HEK293 (cell line): ENCODE results near the gene SLCO4A1.

Experiments
- CTCF ChIA-PET: fragments of 350-600 bp; formaldehyde crosslinking; extraction: SDS; loops from one replicate; lab custom pipeline; 2021; ENCODE audit warnings: antibody characterized with exemption; lab: Yijun Ruan, JAX
- POLR2A ChIA-PET: fragments of 300-600 bp; formaldehyde crosslinking; extraction: SDS; loops from one replicate; lab custom pipeline; 2020; ENCODE audit warnings: antibody characterized with exemption, inconsistent platforms; lab: Yijun Ruan, JAX
- H3K27ac ChIP-seq: fragments of 200-500 bp; sonication (Bioruptor generic); 2 replicates; pipeline ENCODE4 v1.5.1; 2014; ENCODE audit warnings: low read depth, low read length, control low read depth, inconsistent platforms; ENCODE audit errors: extremely low read depth
- H3K36me3 ChIP-seq, 2 experiments: fragments of 200-500 bp in 1 of 2; sonication (Bioruptor generic) in 1 of 2; 1 replicate in 1 of 2; 2 replicates in 1 of 2; pipeline ENCODE4 v1.5.1; 2014 to 2017; ENCODE audit warnings: inconsistent platforms in 2 of 2, low read length in 2 of 2; ENCODE audit not compliant: control insufficient read depth in 2 of 2, insufficient read depth in 1 of 2
- H3K4me1 ChIP-seq: fragments of 200-500 bp; sonication (Bioruptor generic); 2 replicates; pipeline ENCODE4 v1.5.1; 2014; ENCODE audit warnings: mild to moderate bottlenecking, low read length, inconsistent platforms; ENCODE audit not compliant: control insufficient read depth, insufficient read depth
- H3K4me3 ChIP-seq: 2 replicates; pipeline ENCODE4 v1.5.1; 2011; ENCODE audit warnings: low read depth, mild to moderate bottlenecking, control low read depth, low read length, moderate library complexity
- H3K9me3 ChIP-seq: fragments of 200-500 bp; sonication (Bioruptor generic); 2 replicates; pipeline ENCODE4 v1.5.1; 2014; ENCODE audit warnings: low read depth, low read length, inconsistent platforms; ENCODE audit not compliant: control insufficient read depth, insufficient read depth
- FEZF1 ChIP-seq: fragments of 450-650 bp; formaldehyde crosslinking; IDR thresholded peaks from 2 replicates; pipeline ENCODE4 v1.5.1; 2016; ENCODE audit warnings: missing biosample characterization, missing genetic modification characterization
- HOXC10 ChIP-seq: sonication (generic); formaldehyde crosslinking; IDR thresholded peaks from 2 replicates; pipeline ENCODE4 v1.8.1; 2023; ENCODE audit warnings: mild to moderate bottlenecking, missing genetic modification reagents
- KLF8 ChIP-seq: fragments of 450-650 bp; formaldehyde crosslinking; IDR thresholded peaks from 2 replicates; pipeline ENCODE4 v1.5.1; 2016; ENCODE audit warnings: missing biosample characterization, missing genetic modification characterization
- SP2 ChIP-seq: fragments of 450-650 bp; formaldehyde crosslinking; IDR thresholded peaks from 2 replicates; pipeline ENCODE4 v1.5.1; 2016; ENCODE audit warnings: missing biosample characterization, missing genetic modification characterization
- TRIM28 ChIP-seq: IDR thresholded peaks from 2 replicates; pipeline ENCODE4 v1.6.1; 2011; ENCODE audit warnings: low read length, control low read depth, borderline replicate concordance
- ZFP69B ChIP-seq: fragments of 450-650 bp; formaldehyde crosslinking; IDR thresholded peaks from 2 replicates; pipeline ENCODE4 v1.5.1; 2016; ENCODE audit warnings: missing biosample characterization, missing genetic modification characterization
- ZNF10 ChIP-seq: fragments of 450-650 bp; formaldehyde crosslinking; IDR thresholded peaks from 2 replicates; pipeline ENCODE4 v1.5.1; 2017; ENCODE audit warnings: missing biosample characterization, missing genetic modification characterization
- ZNF132 ChIP-seq: fragments of 450-650 bp; formaldehyde crosslinking; IDR thresholded peaks from 2 replicates; pipeline ENCODE4 v1.5.1; 2017; ENCODE audit warnings: missing biosample characterization, missing genetic modification characterization, borderline replicate concordance
- ZNF211 ChIP-seq: fragments of 450-650 bp; formaldehyde crosslinking; IDR thresholded peaks from 2 replicates; pipeline ENCODE4 v1.5.1; 2016; ENCODE audit warnings: low read depth, missing biosample characterization, missing genetic modification characterization
- ZNF24 ChIP-seq: fragments of 450-650 bp; formaldehyde crosslinking; IDR thresholded peaks from 2 replicates; pipeline ENCODE4 v1.5.1; 2016; ENCODE audit warnings: missing biosample characterization, missing genetic modification characterization
- ZNF335 ChIP-seq: fragments of 450-650 bp; formaldehyde crosslinking; conservative IDR thresholded peaks from 2 replicates; pipeline ENCODE4 v1.5.1; 2016; ENCODE audit warnings: missing biosample characterization, missing genetic modification characterization
- ZNF366 ChIP-seq: fragments of 450-650 bp; formaldehyde crosslinking; conservative IDR thresholded peaks from 2 replicates; pipeline ENCODE4 v1.5.1; 2016; ENCODE audit warnings: missing biosample characterization, missing genetic modification characterization
- ZNF529 ChIP-seq: fragments of 450-650 bp; formaldehyde crosslinking; IDR thresholded peaks from 2 replicates; pipeline ENCODE4 v1.5.1; 2017; ENCODE audit warnings: missing genetic modification characterization, missing biosample characterization; ENCODE audit not compliant: insufficient replicate concordance
- ZNF561 ChIP-seq: fragments of 450-650 bp; IDR thresholded peaks from 2 replicates; pipeline ENCODE4 v1.5.1; 2018; ENCODE audit warnings: missing biosample characterization, missing genetic modification characterization, borderline replicate concordance
- ZNF596 ChIP-seq: fragments of 450-650 bp; IDR thresholded peaks from 2 replicates; pipeline ENCODE4 v1.5.0; 2018; ENCODE audit warnings: missing biosample characterization, mild to moderate bottlenecking, missing genetic modification characterization, moderate library complexity
- ZNF654 ChIP-seq: fragments of 450-650 bp; formaldehyde crosslinking; IDR thresholded peaks from 2 replicates; pipeline ENCODE4 v1.5.1; 2016; ENCODE audit warnings: low read depth, missing biosample characterization, missing genetic modification characterization
- ZNF701 ChIP-seq: fragments of 450-650 bp; formaldehyde crosslinking; IDR thresholded peaks from 2 replicates; pipeline ENCODE4 v1.5.1; 2016; ENCODE audit warnings: missing biosample characterization, missing genetic modification characterization
- ZNF777 ChIP-seq: fragments of 450-650 bp; formaldehyde crosslinking; IDR thresholded peaks from 2 replicates; pipeline ENCODE4 v1.5.1; 2017; ENCODE audit warnings: missing biosample characterization, missing genetic modification characterization, borderline replicate concordance
- ZNF792 ChIP-seq: fragments of 450-650 bp; formaldehyde crosslinking; IDR thresholded peaks from 2 replicates; pipeline ENCODE4 v1.5.1; 2016; ENCODE audit warnings: missing biosample characterization, missing genetic modification characterization
- TF ChIP-seq, protein P1 (sequence below): fragments of 450-650 bp; formaldehyde crosslinking; IDR thresholded peaks from 2 replicates; pipeline ENCODE4 v1.5.1; 2017; ENCODE audit warnings: missing biosample characterization, missing genetic modification characterization
- TF ChIP-seq, protein P2 (sequence below): fragments of 450-650 bp; formaldehyde crosslinking; IDR thresholded peaks from 2 replicates; pipeline ENCODE4 v1.5.1; 2017; ENCODE audit warnings: missing biosample characterization, missing genetic modification characterization
- TF ChIP-seq, protein P3 (sequence below): IDR thresholded peaks from 2 replicates; pipeline ENCODE4 v1.6.1; 2011; ENCODE audit warnings: mild to moderate bottlenecking, low read depth, low read length, borderline replicate concordance

SLCO4A1 gene

DNA sequence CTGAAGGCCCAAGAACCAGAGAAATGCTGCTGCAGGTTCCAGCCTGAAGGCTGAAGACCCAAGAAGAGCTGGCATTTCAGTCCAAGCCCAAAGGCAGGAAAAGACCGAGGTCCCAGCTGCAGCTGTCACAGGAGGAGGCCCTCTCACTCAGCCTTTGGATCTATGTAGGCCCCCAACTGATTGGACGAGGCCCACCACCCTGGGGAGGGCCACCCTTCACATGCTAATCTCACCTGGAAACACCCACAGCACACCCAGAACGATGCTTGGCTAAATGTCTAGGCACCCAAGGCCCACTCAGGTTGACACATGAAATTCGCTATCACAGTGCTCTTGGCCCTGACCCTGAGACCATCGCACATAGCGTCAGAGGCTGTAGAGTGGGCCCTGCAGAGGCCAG is 6.8 kb downstream of the SLCO4A1 start:
- no peak overlapping the region for H3K4me3 ChIP-seq
- TF ChIP-seq ZNF366 (no peak), FEZF1 (tag by site-specific recombination) (0 out of 2 replicates have a peak, but pooled peaks have one; percentile 14), ZNF10 (tag by site-specific recombination) (peak; percentile 99), ZNF132 (no peak), SP2 (tag by site-specific recombination) (0 out of 2 replicates have a peak, but pooled peaks have one; percentile 12), ZNF654 (tag by site-specific recombination) (no peak)
- TF ChIP-seq, protein P1, sequence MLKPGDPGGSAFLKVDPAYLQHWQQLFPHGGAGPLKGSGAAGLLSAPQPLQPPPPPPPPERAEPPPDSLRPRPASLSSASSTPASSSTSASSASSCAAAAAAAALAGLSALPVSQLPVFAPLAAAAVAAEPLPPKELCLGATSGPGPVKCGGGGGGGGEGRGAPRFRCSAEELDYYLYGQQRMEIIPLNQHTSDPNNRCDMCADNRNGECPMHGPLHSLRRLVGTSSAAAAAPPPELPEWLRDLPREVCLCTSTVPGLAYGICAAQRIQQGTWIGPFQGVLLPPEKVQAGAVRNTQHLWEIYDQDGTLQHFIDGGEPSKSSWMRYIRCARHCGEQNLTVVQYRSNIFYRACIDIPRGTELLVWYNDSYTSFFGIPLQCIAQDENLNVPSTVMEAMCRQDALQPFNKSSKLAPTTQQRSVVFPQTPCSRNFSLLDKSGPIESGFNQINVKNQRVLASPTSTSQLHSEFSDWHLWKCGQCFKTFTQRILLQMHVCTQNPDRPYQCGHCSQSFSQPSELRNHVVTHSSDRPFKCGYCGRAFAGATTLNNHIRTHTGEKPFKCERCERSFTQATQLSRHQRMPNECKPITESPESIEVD (tag by site-specific recombination) = no peak
- TF ChIP-seq, all 188 proteins: peak for 3
- Histone ChIP-seq H3K4me1 (peaks cover 9% of the 10 kb centered on the region), H3K36me3 (peaks cover 0 to 5% of the 10 kb centered on the region in 2 experiments; a peak in 1 of 3 replicates), H3K9me3 (no peaks in the 10 kb centered on the region), H3K27ac (no peak overlapping the region)
- ChIA-PET CTCF (interaction anchor here (1.1 kb wide), 1 partner anchor 143 kb away, joined by 3 read pairs; no protein-coding TSS in a partner anchor), POLR2A (no interaction called here)

DNA sequence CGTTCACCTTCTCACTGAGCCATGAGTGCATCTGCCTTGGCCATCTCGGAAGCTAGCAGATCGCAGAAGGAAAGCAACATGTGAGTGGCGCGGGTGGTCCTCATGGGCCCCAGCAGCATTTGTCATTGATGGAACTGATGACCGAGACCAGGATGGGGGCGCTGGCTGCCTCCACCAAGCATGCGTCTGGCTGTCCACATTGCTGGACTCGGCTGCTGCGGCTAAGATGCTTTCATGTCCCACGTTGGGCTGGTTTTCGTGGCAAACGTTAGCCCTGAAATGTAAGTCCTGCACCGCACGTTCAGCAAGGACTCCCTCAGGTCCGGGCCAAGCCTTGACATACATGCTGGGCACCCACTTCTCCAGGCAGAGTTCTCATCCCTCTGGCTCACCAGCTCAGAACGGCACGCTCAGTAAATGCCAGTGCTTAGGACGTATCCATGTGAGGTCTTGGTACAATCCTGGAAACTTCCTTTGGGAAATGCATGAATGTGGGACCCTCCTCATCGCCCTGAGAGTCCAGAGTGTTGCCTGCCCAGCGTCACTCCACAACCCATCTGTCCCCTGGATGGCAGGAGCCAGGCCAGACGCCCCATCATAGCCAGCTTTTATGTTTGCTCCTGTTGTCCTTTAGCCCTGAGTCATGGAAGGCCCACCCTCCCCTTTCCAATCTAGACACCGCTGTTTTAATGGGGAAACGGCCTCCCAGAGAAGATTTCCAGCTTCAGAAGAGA is 8.4 kb downstream of the SLCO4A1 start:
- TF ChIP-seq ZNF529 (no peak), ZFP69B (tag by site-specific recombination) (peak; percentile 94), ZNF335 (peak; percentile 65; the same call in 1 of the 2 replicates), ZNF596 (tag by site-specific recombination) (no peak), ZNF792 (no peak), ZNF211 (tag by site-specific recombination) (no peak), ZNF777 (no peak)
- TF ChIP-seq, protein P2, sequence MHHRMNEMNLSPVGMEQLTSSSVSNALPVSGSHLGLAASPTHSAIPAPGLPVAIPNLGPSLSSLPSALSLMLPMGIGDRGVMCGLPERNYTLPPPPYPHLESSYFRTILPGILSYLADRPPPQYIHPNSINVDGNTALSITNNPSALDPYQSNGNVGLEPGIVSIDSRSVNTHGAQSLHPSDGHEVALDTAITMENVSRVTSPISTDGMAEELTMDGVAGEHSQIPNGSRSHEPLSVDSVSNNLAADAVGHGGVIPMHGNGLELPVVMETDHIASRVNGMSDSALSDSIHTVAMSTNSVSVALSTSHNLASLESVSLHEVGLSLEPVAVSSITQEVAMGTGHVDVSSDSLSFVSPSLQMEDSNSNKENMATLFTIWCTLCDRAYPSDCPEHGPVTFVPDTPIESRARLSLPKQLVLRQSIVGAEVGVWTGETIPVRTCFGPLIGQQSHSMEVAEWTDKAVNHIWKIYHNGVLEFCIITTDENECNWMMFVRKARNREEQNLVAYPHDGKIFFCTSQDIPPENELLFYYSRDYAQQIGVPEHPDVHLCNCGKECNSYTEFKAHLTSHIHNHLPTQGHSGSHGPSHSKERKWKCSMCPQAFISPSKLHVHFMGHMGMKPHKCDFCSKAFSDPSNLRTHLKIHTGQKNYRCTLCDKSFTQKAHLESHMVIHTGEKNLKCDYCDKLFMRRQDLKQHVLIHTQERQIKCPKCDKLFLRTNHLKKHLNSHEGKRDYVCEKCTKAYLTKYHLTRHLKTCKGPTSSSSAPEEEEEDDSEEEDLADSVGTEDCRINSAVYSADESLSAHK (tag by site-specific recombination) = 0 out of 2 replicates have a peak, but pooled peaks have one; percentile 43
- TF ChIP-seq, all 188 proteins: peak for 3
- Histone ChIP-seq H3K9me3 (no peaks in the 10 kb centered on the region), H3K27ac (no peak overlapping the region), H3K4me3 (no peak overlapping the region), H3K36me3 (peaks cover 0 to 5% of the 10 kb centered on the region in 2 experiments; a peak in 1 of 3 replicates), H3K4me1 (peaks cover 9% of the 10 kb centered on the region)
- ChIA-PET POLR2A (interaction anchor here (0.7 to 2.1 kb wide), 2 partner anchors 8 to 143 kb away, joined by 3 to 10 read pairs; partner anchors contain the start of gene SLCO4A1), CTCF (interaction anchor here (0.6 to 2.0 kb wide), 3 partner anchors 16 to 151 kb away, joined by 3 to 4 read pairs (median 3); no protein-coding TSS in a partner anchor)

DNA sequence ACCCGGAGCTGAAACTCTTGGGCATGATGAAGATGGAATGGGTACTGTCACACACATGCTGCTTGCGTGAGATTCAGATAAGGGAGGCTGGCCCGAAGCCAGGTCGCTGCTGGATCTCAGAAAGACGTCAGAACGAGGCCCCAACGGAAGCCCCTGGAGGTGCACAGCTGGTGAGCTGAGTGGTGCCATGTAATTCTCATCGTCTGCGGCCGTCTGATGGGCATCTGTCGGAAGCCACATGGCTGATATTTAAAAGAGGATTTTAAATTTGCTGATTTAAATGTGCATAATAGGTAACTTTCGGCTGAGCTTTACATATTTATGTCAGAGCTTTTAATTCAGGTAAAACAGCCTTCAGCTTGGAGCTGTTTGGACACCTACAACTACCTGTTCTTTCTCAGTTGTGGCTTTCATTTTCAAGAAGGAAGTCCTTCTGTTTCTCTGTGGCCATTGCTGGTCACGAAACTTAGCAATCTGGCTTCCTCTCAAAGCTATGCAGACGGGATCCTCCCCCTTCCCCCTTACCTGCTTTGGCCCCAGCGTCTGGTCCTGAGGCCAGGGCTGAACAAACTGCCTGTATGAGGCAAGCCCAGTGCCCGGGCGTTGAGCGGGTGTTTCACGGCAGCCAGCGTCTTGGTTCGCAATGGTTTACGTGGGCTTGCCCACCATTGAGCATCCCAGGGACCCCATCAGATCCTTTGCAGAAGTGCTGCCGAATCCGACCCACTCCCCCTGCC is 9.2 kb downstream of the SLCO4A1 start:
- no peak overlapping the region for H3K4me3 ChIP-seq
- TF ChIP-seq KLF8 = peak; percentile 40; the same call in 1 of the 2 replicates
- TF ChIP-seq, protein P3, sequence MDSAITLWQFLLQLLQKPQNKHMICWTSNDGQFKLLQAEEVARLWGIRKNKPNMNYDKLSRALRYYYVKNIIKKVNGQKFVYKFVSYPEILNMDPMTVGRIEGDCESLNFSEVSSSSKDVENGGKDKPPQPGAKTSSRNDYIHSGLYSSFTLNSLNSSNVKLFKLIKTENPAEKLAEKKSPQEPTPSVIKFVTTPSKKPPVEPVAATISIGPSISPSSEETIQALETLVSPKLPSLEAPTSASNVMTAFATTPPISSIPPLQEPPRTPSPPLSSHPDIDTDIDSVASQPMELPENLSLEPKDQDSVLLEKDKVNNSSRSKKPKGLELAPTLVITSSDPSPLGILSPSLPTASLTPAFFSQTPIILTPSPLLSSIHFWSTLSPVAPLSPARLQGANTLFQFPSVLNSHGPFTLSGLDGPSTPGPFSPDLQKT = no peak
- TF ChIP-seq ZNF335 = peak; percentile 82
- peak; percentile 63; the same call in 1 of the 2 replicates for TF ChIP-seq ZNF561 (tag by site-specific recombination)
- TF ChIP-seq HOXC10 (CRISPR knock-in tag) = no peak
- TF ChIP-seq TRIM28 = no peak
- 0 out of 2 replicates have a peak, but pooled peaks have one; percentile 68 for TF ChIP-seq ZNF24 (tag by site-specific recombination)
- no peak for TF ChIP-seq ZNF701

More for the DNA sequence above, 9.2 kb downstream of the SLCO4A1 start:
- POLR2A ChIA-PET = interaction anchor here (0.7 to 2.1 kb wide), 2 partner anchors 9 to 142 kb away, joined by 3 to 10 read pairs; partner anchors contain the start of gene SLCO4A1
- Histone ChIP-seq H3K9me3 (no peaks in the 10 kb centered on the region), H3K27ac (no peak overlapping the region), H3K36me3 (peaks cover 0 to 5% of the 10 kb centered on the region in 2 experiments; a peak in 1 of 3 replicates), H3K4me1 (peaks cover 9% of the 10 kb centered on the region)
- CTCF ChIA-PET = interaction anchor here (0.6 to 2.0 kb wide), 3 partner anchors 15 to 242 kb away, joined by 3 to 4 read pairs (median 3); no protein-coding TSS in a partner anchor
